ENCODE data around the gene IFFO2. TPM values are rescaled to one million over a fixed set of nuclear protein-coding genes. Genes with fewer than 3 reads are reported as not detected.

Gene IFFO2
- total and polyA plus RNA-seq, 4 donors = 7.6 to 18.9 (median 8.3) TPM

DNA sequence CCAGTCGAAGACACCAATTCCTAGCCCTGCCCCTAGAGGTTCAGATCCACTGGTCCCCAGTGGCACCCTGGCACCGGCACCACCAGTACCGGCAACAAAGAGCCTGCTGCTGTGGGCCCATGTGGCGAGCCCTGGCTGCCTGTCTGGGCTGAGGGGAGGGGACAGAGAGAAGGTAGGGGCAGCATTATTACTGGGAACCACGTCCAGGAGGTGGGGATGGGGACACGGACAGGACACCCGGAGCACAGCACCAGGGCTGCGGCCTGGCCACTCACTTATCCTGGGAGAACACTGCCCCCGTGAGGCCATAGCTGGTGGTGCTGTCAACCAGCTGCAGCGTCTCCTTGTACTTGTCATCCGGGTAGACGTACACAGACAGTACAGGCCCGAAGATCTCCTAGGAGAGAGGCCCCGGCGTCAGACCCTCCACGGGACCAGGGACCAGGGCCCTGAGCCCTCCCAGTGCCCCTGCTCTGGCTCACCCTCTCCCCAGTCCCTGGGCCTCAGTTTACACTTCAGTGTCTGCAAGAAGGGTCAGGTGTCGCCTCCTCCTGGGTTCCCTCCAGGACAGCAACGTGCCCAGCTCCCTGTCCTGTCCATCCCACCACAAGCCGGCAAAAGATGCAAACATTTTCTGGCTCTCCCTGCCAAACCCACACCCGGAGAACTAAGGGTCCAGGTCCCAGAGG is 81.2 kb downstream of the IFFO2 start:
- H3K27me3 ChIP-seq (ENCODE audit: control insufficient read depth in 3 of 3, insufficient read depth in 3 of 3, low read length in 2 of 3) = no peaks in the 10 kb centered on the region
- ATAC-seq (ENCODE audit: insufficient read depth, low FRiP score) (peak; percentile 53), DNase-seq (peak; percentile 89 to 93 (median 91))
- H3K4me3 ChIP-seq = no peak overlapping the region
- TF ChIP-seq, protein P1, sequence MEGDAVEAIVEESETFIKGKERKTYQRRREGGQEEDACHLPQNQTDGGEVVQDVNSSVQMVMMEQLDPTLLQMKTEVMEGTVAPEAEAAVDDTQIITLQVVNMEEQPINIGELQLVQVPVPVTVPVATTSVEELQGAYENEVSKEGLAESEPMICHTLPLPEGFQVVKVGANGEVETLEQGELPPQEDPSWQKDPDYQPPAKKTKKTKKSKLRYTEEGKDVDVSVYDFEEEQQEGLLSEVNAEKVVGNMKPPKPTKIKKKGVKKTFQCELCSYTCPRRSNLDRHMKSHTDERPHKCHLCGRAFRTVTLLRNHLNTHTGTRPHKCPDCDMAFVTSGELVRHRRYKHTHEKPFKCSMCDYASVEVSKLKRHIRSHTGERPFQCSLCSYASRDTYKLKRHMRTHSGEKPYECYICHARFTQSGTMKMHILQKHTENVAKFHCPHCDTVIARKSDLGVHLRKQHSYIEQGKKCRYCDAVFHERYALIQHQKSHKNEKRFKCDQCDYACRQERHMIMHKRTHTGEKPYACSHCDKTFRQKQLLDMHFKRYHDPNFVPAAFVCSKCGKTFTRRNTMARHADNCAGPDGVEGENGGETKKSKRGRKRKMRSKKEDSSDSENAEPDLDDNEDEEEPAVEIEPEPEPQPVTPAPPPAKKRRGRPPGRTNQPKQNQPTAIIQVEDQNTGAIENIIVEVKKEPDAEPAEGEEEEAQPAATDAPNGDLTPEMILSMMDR (IDR thresholded peaks at IDR 0.05; ENCODE audit: control extremely low read depth, extremely low read depth) = peak; percentile 23
- no peak overlapping the region for H3K27ac ChIP-seq (ENCODE audit: low read depth in 1 of 2, low read length in 1 of 2)
- no peaks in the 10 kb centered on the region for H3K9me3 ChIP-seq (ENCODE audit: control insufficient read depth in 4 of 4, insufficient read depth in 3 of 4, low read length in 3 of 4)
- 46 to 66% methylated on average over 20 of the region's 20 CpGs for WGBS, 2 donors
- H3K4me1 ChIP-seq (ENCODE audit: control insufficient read depth in 5 of 5, insufficient read depth in 5 of 5, low read length in 5 of 5) = peaks cover 0 to 4% (median 0%) of the 10 kb centered on the region in 5 donors
- no peak overlapping the region for H3K9ac ChIP-seq (ENCODE audit: insufficient read depth in 1 of 2, low read length in 2 of 2)
- peaks cover 0 to 4% (median 0%) of the 10 kb centered on the region in 4 donors for H3K36me3 ChIP-seq (ENCODE audit: control insufficient read depth in 4 of 4, insufficient read depth in 4 of 4, low read length in 4 of 4)

DNA sequence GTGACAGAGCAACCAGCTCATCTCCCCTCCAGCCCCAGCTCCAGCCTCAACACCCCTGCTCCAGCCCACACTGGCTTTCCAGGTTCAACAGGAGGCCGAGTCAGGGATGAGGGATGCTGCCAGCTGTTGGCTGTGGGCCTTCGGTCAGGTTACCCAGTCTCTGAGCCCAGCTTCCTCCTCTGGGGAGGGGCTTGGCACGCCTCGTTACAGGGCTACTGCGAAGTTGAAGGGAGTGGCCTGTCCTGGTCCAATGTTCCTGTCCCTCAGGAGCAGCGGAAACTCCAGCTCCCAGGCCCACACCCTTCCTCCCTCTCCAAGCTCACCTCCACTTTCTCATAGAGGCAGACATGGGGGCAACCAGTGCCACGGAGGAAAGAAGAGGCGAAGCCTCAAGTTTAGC is 81.9 kb downstream of the IFFO2 start:
- DNase-seq (peak in 1 of 3 donors; percentile 32), ATAC-seq (ENCODE audit: insufficient read depth, low FRiP score) (no peak)
- WGBS, 2 donors = 85 to 89% methylated on average over 8 of the region's 8 CpGs
- Histone ChIP-seq H3K9me3 (ENCODE audit: control insufficient read depth in 4 of 4, insufficient read depth in 3 of 4, low read length in 3 of 4) (no peaks in the 10 kb centered on the region), H3K9ac (ENCODE audit: insufficient read depth in 1 of 2, low read length in 2 of 2) (no peak overlapping the region), H3K27me3 (ENCODE audit: control insufficient read depth in 3 of 3, insufficient read depth in 3 of 3, low read length in 2 of 3) (no peaks in the 10 kb centered on the region), H3K36me3 (ENCODE audit: control insufficient read depth in 4 of 4, insufficient read depth in 4 of 4, low read length in 4 of 4) (peaks cover 0 to 4% (median 0%) of the 10 kb centered on the region in 4 donors), H3K27ac (ENCODE audit: low read depth in 1 of 2, low read length in 1 of 2) (no peak overlapping the region), H3K4me1 (ENCODE audit: control insufficient read depth in 5 of 5, insufficient read depth in 5 of 5, low read length in 5 of 5) (peaks cover 0 to 4% (median 0%) of the 10 kb centered on the region in 5 donors), H3K4me3 (no peak overlapping the region)
- TF ChIP-seq, protein P1 (IDR thresholded peaks at IDR 0.05; ENCODE audit: control extremely low read depth, extremely low read depth) = no peak

DNA sequence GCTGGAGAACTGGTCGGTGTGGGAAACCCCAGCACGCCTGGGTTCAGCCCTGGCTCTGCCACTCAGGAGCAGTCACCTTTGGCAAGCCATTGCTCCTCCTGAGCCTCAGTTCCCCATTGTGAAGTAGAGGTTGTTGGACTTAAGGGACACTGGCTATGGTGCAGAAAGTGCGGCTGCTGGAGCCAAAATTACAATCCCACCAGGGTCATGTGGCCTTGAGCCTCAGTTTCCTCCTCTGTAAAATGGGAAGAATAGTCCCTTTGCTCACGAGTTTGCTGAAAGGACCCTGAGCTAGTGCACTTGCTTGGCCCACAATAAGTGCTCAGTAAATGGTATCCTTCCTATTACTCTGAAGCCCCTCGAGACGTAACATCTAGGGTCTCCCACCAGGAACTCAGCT is 82.4 kb downstream of the IFFO2 start:
- Histone ChIP-seq H3K27me3 (ENCODE audit: control insufficient read depth in 3 of 3, insufficient read depth in 3 of 3, low read length in 2 of 3) (no peaks in the 10 kb centered on the region), H3K9me3 (ENCODE audit: control insufficient read depth in 4 of 4, insufficient read depth in 3 of 4, low read length in 3 of 4) (no peaks in the 10 kb centered on the region), H3K9ac (ENCODE audit: insufficient read depth in 1 of 2, low read length in 2 of 2) (no peak overlapping the region), H3K4me3 (no peak overlapping the region), H3K4me1 (ENCODE audit: control insufficient read depth in 5 of 5, insufficient read depth in 5 of 5, low read length in 5 of 5) (peaks cover 0 to 4% (median 0%) of the 10 kb centered on the region in 5 donors), H3K27ac (ENCODE audit: low read depth in 1 of 2, low read length in 1 of 2) (no peak overlapping the region), H3K36me3 (ENCODE audit: control insufficient read depth in 4 of 4, insufficient read depth in 4 of 4, low read length in 4 of 4) (peaks cover 0 to 4% (median 0%) of the 10 kb centered on the region in 4 donors)
- TF ChIP-seq, protein P1 (IDR thresholded peaks at IDR 0.05; ENCODE audit: control extremely low read depth, extremely low read depth) = no peak
- DNase-seq (no peak), ATAC-seq (ENCODE audit: insufficient read depth, low FRiP score) (no peak)
- WGBS, 2 donors = 84 to 97% methylated on average over 6 of the region's 6 CpGs

Measured in lung (tissue), 12 donors.